Stimulated activated naive CD4-positive, alpha-beta T cell treated with Interleukin-2 at 50 U/mL for 16 hours (primary cell): ENCODE results near the gene POLR2A.

Experiments
- DNase-seq: peaks from one replicate; lab custom pipeline; 2025; lab: John Stamatoyannopoulos, UW

The POLR2A gene

DNA sequence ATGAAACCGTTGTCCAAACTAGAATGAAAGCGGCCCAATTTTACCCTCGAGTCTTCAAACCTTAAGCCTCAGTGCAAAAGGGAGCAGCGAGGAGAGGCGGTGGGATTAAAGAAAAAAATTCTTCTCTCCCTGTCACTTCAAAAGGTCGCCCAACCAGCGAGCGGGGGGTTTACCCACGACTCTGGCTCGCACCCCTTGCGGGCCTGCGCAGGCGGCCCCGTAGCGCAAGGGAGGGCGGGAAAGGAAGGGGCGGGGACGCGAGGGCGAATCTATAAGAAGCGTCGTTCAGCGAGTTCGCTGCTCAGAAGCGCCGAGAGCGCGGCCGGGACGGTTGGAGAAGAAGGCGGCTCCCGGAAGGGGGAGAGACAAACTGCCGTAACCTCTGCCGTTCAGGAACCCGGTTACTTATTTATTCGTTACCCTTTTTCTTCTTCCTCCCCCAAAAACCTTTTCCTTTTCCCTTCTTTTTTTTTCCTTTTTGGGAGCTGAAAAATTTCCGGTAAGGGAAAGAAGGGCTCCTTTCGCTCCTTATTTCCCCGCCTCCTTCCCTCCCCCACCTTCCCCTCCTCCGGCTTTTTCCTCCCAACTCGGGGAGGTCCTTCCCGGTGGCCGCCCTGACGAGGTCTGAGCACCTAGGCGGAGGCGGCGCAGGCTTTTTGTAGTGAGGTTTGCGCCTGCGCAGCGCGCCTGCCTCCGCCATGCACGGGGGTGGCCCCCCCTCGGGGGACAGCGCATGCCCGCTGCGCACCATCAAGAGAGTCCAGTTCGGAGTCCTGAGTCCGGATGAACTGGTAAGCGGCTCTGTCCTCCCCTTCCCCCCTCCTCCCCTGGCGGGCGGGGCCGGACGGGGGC lies at the start of gene POLR2A:
Gene POLR2A, plus strand, starts transcription at position 300 of the 852 bp plus-strand sequence.
- DNase-seq = peak; percentile 93

DNA sequence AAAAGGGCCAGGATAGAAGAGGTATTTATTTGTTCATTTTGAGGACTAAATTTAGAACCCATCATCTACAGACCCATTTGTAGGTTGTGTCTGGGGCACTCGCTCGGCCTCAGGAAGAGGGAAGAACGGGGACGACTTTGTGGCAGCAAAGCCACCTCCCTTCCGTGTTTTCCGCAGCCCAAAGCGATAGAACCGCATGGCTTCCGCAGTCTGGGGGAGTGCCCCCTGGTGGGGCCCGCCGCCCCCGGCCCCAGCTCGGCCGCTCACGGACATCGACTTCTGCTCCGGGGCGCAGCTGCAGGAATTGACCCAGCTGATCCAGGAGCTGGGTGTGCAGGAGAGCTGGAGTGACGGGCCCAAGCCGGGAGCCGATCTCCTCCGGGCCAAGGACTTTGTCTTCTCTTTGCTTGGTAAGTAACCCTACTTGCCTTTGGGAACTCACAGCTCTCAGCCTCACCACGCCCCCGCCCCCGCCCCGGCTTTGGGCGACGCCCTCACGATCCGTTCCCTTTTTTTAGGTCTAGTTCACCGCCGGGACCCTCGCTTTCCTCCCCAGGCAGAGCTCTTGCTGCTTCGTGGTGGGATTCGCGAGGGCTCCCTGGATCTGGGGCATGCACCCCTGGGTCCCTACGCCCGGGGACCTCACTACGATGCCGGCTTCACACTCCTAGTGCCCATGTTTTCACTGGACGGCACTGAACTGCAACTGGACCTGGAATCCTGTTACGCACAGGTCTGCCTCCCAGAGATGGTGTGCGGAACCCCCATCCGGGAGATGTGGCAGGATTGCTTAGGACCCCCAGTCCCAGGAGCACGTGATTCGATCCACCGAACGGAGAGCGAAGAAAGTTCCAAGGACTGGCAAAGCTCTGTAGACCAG lies 48.2 kb upstream of the POLR2A start:
- peak; percentile 34 for DNase-seq

DNA sequence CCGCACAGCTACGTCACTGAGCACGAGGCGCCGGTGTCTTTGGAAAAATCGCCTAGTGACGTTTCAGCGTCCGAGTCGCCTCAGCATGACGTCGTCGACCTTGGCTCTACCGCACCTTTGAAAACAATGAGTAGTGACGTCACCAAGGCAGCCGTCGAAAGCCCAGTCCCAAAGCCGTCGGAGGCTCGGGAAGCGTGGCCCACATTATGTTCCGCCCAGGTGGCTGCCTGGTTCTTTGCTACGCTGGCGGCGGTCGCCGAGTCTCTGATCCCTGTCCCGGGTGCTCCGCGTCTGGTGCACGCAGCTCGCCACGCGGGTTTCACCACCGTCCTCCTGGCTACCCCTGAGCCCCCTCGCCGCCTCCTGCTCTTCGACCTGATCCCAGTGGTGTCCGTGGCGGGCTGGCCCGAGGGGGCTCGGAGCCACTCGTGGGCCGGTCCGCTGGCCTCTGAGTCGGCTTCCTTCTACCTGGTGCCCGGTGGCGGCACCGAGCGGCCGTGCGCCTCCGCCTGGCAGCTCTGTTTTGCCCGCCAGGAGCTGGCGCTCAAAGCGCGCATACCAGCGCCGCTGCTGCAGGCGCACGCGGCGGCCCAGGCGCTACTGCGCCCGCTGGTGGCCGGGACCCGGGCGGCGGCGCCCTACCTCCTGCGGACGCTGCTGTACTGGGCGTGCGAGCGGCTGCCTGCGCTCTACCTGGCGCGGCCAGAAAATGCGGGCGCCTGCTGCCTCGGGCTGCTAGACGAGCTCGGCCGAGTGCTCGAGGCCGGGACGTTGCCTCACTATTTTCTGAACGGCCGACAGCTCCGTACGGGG lies 47.4 kb upstream of the POLR2A start:
- DNase-seq = peak; percentile 72

DNA sequence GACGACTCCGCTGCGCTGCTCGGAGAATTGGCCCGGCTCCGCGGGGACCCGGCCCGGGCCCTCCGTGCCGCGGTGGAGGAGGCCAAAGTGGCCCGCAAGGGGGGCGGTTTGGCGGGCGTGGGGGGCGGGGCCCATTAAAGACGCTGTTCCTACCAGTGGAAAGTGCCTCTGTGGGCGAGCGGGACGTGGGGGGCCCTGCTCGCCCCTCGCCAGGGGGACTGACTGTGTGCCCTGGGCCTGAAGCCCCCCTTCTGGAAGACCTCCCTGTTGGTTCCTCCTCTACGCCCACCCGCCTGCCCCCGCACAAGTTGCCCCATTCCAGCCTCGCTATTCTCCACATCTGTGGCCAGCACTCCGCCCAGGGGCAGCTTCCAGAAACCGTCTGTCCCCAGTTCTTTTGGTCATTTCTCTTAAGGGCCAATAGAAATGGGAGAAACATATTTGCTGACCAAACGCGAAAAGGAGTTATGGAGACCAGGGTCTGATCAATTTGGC lies 46.8 kb upstream of the POLR2A start:
- DNase-seq = no peak

DNA sequence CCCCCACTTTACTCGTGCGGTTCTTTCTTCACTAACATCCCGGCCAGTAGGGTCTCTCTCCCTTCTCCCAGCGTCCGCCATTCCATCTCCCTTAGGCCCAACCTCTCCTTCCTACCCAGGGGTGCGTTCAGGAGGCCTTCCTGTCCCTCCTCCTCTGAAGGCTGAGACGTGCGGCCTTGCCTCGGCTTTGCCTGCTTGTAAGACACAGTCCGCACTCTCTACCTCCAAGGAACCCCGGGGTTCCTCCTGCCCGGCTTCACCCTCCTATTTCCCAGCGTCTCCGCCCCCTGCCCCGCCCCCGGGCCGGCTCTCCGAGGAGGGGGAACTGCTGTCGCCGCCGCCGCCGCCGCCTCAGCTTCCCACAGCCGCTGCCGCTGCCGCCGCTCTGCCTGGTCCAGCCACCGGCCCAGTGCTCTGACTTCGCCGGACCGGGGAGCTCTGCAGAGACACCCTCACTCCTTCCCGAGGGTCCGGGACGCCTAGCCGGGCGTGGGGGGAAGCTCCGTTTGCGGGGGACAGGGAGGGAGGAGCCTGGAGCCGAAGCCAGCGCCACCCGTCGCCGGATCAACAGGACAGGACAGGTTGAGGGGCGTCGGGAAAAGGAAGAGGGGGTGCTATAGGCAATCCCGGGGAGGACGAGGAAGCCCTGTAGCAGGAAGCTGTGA lies 46.1 kb upstream of the POLR2A start:
- DNase-seq = peak; percentile 37

DNA sequence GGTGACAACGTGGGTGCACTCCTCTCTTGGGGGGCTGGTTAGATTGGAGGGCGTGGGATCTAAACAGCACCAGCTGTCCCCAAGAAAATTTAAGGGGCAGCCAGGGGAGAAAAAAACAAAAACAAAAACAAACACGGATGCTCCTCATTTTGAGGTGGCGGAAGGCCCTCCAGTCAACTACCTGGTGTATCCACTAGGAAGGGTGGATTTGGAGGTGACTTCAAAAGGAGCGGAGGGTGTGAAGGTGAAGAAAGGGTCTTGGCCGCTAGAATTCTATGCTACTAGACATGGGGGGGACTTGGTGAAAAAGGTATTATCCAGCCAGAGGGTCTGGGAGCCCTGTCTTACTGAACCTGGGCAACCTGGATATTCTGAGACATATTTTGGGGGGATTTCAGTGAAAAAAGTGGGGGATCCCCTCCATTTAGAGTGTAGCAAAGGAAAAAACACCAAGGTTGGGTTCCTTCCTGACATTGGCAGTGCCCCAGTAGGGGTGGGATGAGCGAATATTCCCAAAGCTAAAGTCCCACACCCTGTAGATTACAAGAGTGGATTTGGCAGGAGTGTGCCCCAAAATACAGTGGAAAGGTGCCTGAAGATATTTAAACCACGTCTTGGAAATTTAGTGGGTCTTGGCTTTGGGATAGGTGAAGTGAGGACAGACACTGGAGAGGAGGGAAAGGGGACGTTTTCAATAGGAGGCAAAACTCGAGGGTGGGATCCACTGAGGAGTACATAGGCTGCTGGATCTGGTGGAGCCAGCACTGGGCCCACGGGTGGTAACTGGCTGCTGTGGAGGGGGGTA lies 45.3 kb upstream of the POLR2A start:
- DNase-seq = no peak

DNA sequence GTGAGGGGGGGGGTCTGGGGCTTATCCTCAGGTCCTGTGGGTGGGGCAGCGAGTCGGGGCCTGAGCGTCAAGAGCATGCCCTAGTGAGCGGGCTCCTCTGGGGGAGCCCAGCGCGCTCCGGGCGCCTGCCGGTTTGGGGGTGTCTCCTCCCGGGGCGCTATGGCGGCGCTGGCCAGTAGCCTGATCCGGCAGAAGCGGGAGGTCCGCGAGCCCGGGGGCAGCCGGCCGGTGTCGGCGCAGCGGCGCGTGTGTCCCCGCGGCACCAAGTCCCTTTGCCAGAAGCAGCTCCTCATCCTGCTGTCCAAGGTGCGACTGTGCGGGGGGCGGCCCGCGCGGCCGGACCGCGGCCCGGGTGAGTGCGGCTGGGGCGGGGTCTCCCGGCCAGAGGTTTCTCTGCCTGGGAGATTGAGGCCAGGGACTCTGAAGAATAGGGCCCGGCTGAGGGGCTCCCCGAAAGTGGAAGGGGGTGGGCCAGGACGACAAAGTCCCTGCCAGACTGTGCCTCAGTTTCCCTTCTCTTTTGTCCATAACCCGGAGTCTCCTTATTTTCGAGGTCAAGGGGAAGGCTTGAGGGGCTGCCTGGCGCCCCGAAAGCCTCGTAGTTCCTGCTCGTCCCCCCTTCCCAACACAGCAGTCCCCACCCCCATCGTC lies 44.6 kb upstream of the POLR2A start, which contains the start of gene FGF11:
Gene FGF11, plus strand, starts transcription at position 51 of the 651 bp plus-strand sequence. Its CDS starts 109 bp downstream, at position 160.
- no peak for DNase-seq

DNA sequence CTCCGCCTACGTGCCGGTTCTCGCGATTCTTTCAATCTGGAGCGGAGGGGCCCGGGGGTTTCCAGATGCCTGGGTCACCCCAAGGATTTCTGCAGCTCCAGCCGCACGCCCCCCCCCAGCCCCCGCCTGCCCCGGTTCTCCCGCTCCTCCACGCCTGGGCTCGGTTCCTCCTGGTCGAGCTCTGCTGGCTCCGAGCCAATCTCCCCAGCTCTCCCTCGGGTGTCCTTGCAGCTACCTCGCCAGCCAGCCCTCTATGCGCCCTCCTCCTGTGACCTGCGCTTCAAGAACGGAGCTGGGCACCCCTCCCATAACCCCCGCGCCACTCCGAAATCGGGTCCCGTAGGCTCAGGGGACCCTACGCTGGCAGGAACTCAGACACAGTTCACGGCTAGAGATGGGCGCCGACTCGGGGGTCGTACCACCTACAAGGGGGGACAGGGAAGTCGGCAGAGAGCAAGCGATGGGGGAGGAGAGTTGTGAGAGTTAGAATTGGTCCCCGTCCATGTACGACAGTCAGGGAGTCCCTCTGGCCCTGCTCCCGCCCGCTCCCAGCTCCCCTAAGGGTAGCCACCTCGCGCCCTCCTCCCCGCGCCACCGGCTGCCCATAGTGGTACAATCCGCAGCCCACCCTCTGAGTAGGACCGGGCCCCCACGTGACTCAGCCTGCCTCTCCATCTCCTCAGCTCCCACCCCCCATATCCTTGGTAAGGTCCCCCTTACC lies 43.9 kb upstream of the POLR2A start:
- peak; percentile 9 for DNase-seq

DNA sequence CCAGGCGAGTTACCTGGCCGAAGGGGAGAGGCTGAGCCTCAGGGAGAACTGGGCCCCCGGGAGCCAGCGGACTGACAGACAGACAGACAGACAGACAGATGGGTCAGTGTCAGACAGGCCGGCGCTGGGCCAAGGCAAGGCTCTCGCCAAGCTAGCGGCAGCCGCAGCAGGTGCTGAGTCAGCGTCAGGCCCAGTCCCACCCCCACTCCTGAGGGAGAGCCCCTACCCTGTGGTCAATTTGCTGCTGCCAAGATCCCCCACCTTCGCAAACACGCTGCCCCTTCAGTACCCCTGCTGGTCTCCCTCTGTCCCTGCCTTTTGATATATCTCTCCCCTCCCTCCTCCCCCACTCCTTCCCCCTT lies 43.4 kb upstream of the POLR2A start:
- no peak for DNase-seq

DNA sequence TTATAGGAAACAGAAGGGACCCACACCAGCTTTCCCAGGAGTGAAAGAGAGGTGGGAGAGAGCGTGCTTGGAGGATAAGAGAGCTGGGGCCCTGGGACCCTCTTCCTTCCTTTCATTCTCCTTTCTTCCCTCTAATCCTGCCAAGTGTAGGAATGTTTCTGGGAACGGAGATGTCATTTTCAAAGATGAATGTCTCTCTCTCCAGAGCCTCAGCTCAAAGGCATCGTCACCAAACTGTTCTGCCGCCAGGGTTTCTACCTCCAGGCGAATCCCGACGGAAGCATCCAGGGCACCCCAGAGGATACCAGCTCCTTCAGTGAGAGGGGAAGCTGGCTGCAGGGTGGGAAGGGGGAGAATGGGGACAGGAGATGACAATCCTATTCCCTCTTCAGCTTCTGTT lies 42.9 kb upstream of the POLR2A start:
- no peak for DNase-seq

DNA sequence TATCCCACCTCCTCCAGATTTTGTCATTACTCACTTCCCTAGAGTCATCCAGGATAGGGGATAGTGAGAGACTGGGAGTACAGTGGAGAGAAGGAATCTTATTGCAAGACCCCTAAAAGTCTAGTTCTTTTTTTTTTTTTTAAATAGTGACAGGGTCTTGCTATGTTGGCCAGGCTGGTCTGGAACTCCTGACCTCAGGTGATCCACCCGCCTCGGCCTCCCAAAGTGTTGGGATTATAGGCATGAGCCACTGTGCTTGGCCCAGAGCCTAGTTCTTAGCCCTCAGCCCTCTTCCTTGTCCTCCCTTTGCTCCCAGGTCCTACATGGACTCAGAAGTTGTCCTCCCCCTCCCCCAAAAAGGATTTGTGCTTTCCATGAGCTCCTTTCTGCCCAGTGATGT lies 42.0 kb upstream of the POLR2A start:
- no peak for DNase-seq

DNA sequence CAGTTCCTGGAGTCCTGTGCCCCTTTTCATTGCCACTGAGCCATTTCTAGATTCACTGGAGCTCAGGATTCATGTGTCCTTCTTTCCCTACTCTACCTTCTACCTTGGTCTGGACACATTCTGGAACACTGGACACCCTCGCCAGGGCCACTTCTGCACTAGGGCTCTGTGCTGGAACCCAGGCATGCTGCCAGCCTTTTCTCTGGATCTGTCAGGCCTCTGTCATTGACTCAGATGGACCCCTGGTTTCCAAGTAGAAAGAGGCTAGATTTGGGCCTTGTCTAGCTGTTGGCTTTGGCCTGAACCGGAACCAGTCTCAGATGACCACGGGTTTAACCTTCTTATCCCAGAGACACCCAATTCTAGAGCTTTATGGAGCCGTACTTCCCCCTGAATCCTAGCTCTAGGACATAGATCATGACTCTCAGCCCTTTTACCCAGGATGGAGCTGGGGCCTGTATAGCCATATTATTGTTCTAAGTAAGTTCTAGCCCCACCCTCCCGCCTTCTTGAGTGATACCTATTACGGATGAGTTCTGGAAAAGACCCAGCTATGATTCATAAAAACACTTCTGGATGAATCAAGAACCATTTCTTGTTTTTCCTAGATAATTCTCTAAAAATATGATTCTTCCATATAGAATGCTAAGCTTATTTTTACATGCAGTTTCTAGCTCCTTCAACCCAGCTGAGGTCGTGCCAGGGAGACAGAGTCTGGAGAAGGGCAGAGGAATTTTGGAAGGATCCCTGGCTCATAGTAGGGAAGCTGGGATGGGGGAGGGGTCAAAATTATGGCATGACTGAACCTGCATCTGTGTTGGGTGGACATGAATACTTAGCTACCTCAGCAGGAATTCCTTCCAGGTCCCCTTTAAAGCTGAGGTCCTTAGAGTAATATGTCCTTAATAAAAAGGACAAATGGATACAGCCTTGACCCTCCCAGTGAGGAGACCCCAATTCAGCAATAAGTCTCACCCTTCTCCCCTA lies 40.4 kb upstream of the POLR2A start:
- DNase-seq = no peak

DNA sequence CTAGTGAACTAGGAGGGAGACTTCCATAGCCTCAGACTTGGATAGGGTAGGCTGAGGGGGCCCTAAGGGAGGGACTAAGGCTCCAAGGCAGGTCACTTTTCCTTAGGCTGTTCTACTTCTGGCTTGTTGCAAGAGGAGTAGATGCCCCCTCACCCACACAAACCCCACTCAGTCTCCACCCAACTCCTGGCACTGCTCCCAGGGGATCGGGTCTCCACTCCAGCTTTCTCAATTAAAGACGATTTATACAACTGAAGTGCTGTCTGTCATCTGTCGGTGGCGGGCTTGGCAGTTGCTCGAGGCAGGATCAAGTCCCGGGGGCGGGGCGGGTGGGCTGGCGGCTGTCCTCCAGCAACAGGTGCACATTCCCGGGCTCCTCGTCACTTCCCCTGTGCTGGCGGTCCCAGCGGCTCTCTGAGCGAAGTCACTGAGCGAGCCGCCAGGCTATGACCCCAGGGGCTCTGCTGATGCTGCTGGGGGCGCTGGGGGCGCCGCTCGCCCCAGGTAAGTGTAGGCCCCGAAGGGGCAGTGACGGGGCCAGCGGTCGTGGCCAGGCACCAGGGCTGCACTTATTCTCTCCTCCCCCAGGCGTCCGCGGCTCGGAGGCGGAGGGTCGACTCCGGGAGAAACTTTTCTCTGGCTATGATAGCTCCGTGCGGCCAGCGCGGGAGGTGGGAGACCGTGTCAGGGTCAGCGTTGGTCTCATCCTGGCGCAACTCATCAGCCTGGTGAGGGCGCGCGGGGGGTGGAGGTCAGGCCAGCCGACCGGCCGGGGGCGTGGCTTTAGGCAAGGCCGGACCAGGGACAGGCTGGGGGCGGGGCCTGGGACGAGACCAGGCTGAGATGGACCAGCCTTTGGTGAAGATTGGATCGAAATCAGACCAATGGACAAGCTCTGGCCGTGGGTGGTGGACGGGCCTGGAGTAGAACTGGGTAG lies 39.2 kb upstream of the POLR2A start, which contains the start of gene CHRNB1:
Gene CHRNB1, plus strand, starts transcription at position 380 of the 937 bp plus-strand sequence. Its CDS starts 67 bp downstream, at position 447.
- no peak for DNase-seq

DNA sequence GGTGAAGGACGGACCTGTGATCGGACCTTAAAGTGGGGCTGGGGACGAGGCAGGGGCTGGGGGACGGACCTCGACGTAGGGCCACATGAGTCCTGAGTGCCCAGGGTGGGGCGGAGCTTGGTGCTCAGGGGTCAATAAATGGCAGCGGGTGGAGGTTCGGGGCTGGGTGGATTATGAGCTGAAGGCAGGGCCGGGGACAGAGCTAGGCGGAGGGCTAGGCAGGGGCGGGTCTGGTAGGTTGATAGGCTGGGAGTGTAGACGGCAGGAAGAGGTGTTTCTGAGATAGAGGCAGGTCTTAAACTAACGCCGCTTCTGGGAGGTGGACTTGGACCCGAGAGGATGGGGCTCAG lies 38.6 kb upstream of the POLR2A start:
- no peak for DNase-seq

DNA sequence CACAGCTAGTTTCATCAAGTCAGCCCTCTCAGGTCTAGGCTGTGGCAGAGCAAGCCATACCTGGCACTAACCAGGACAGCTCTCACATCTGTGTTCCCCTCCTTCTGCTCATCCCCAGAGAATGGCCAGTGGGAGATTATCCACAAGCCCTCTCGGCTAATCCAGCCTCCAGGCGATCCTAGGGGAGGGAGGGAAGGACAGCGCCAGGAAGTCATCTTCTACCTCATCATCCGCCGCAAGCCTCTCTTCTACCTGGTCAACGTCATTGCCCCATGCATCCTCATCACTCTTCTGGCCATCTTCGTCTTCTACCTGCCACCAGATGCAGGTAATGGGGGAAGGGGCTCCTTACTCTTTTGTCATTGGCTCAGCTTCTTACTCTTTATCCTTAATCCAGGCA lies 35.7 kb upstream of the POLR2A start:
- no peak for DNase-seq

DNA sequence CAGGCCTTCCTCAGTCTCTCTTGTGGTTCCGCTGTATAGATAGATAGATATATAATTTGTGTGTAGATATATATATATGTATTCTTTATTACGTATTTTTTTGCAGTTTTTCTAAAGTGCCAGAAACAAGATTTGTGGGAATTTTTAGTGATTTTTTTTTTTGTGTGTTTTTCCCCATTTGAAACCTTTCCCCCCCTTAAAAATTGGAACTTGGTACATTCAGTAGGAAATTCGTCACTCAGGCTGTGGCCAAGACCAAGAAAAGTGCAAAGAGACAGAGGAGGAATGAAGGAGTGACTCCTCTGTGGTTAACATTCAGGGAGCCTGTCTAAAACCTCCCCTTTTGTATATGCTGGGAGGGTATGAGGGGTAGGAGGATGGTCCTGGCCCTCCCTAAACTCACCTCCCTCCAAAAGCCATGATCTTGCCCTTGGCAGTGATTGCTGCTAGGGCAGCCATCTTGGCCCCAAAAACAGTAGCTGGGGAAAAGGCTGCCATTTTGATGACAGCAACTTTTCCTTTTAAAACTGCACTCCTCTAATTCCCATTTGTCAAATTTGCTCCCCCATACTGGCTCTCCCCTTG lies 24.1 kb upstream of the POLR2A start:
- DNase-seq = no peak
